HepG2 (cell line): ENCODE results near the gene CYB5B. TPM values are rescaled to one million over a fixed set of nuclear protein-coding genes. Genes with fewer than 3 reads are reported as not detected.
A peak's percentile ranks its signal among the peaks of the same experiment; 100 is the strongest.

Experiments
- BATF2 ChIP-seq: sonication (generic); formaldehyde crosslinking; IDR thresholded peaks from 2 replicates; pipeline ENCODE4 v1.8.0; 2022; ENCODE audit warnings: mild to moderate bottlenecking, missing genetic modification reagents, moderate library complexity
- E2F1 ChIP-seq: sonication (generic); formaldehyde crosslinking; IDR thresholded peaks from 2 replicates; pipeline ENCODE4 v1.5.0; 2020; ENCODE audit warnings: missing genetic modification reagents
- GPN1 ChIP-seq: sonication (generic); formaldehyde crosslinking; IDR thresholded peaks from 2 replicates; pipeline ENCODE4 v1.5.1; 2020; ENCODE audit warnings: missing genetic modification reagents, borderline replicate concordance
- HDAC1 ChIP-seq: sonication (generic); formaldehyde crosslinking; IDR thresholded peaks from 2 replicates; pipeline ENCODE4 v1.5.1; 2020; ENCODE audit warnings: mild to moderate bottlenecking, missing genetic modification reagents
- KMT2A ChIP-seq: sonication (generic); formaldehyde crosslinking; IDR thresholded peaks from 2 replicates; pipeline ENCODE4 v1.4.0; 2020; ENCODE audit warnings: missing genetic modification reagents
- MXD4 ChIP-seq: IDR thresholded peaks from 2 replicates; pipeline ENCODE4 v1.6.1; 2016; ENCODE audit warnings: mild to moderate bottlenecking, missing biosample characterization, missing genetic modification reagents
- NCOR1 ChIP-seq: fragments of 200-600 bp; sonication (generic); IDR thresholded peaks from 2 replicates; pipeline ENCODE4 v1.7.0; 2017; ENCODE audit warnings: antibody characterized with exemption, low read length, borderline replicate concordance
- PHF5A ChIP-seq: IDR thresholded peaks from one replicate; pipeline ENCODE4 v1.6.1; 2018; ENCODE audit warnings: low read depth, missing genetic modification reagents; ENCODE audit not compliant: unreplicated experiment
- PRDM10 ChIP-seq: sonication (generic); formaldehyde crosslinking; IDR thresholded peaks from 2 replicates; pipeline ENCODE4 v1.4.0; 2020; ENCODE audit warnings: low read depth, missing genetic modification reagents
- RAD21 ChIP-seq: fragments of 450-650 bp; formaldehyde crosslinking; IDR thresholded peaks from 2 replicates; pipeline ENCODE4 v1.5.0; 2020; ENCODE audit warnings: mild to moderate bottlenecking
- SIX1 ChIP-seq: sonication (generic); formaldehyde crosslinking; IDR thresholded peaks from 2 replicates; pipeline ENCODE4 v1.4.0; 2020; ENCODE audit warnings: missing genetic modification reagents, borderline replicate concordance
- SMYD3 ChIP-seq: sonication (generic); formaldehyde crosslinking; IDR thresholded peaks from 2 replicates; pipeline ENCODE4 v1.8.1; 2023; ENCODE audit warnings: mild to moderate bottlenecking, missing genetic modification reagents
- SNAPC2 ChIP-seq: sonication (generic); formaldehyde crosslinking; IDR thresholded peaks from 2 replicates; pipeline ENCODE4 v1.8.1; 2022; ENCODE audit warnings: mild to moderate bottlenecking, missing genetic modification reagents
- ZNF597 ChIP-seq: sonication (generic); formaldehyde crosslinking; IDR thresholded peaks from 2 replicates; pipeline ENCODE4 v1.5.0; 2020; ENCODE audit warnings: missing genetic modification reagents
- ZNF607 ChIP-seq: sonication (generic); formaldehyde crosslinking; IDR thresholded peaks from 2 replicates; pipeline ENCODE4 v1.5.1; 2020; ENCODE audit warnings: missing genetic modification reagents, mild to moderate bottlenecking, borderline replicate concordance
- ZNF7 ChIP-seq: IDR thresholded peaks from 2 replicates; pipeline ENCODE4 v1.6.1; 2016; ENCODE audit warnings: missing biosample characterization, missing genetic modification reagents
- polyA plus RNA-seq, 8 experiments: library from polyadenylated mRNA; depleted of rRNA in 3 of 8; stranded (reverse) in 7 of 8; unstranded in 1 of 8; fragments of >200 nt; fragmentation: Illumina TruSeq in 4 of 8; extraction: Trizol in 4 of 8; gene quantifications; 2 replicates each; pipeline versions ENCODE4 v1.2.1 to v1.2.3, GENCODE V29; 2011 to 2016; ENCODE audit warnings: low read depth in 4 of 8, missing spikeins in 1 of 8, mixed read lengths in 1 of 8; ENCODE audit not compliant: insufficient read depth in 1 of 8
- total RNA-seq, 5 experiments: library from RNA; depleted of rRNA; stranded (reverse); fragments of >200 nt; fragmentation: Illumina TruSeq; extraction: Trizol; gene quantifications; 2 replicates each; pipeline ENCODE4 v1.2.3, GENCODE V29; 2016; ENCODE audit warnings: low read depth in 1 of 5
- TF ChIP-seq, protein P1 (sequence below): sonication (generic); formaldehyde crosslinking; IDR thresholded peaks from 2 replicates; pipeline ENCODE4 v1.8.1; 2023; ENCODE audit warnings: mild to moderate bottlenecking, missing genetic modification reagents, borderline replicate concordance
- TF ChIP-seq, protein P2 (sequence below): sonication (generic); formaldehyde crosslinking; conservative IDR thresholded peaks from 2 replicates; pipeline ENCODE4 v1.4.0; 2020; ENCODE audit warnings: missing genetic modification reagents

Gene CYB5B
- total and polyA plus RNA-seq, 2 of the 13 experiments (the other 11 are each of a cell fraction or from before 2014, with no cell fraction given) = 234 to 432 TPM

DNA sequence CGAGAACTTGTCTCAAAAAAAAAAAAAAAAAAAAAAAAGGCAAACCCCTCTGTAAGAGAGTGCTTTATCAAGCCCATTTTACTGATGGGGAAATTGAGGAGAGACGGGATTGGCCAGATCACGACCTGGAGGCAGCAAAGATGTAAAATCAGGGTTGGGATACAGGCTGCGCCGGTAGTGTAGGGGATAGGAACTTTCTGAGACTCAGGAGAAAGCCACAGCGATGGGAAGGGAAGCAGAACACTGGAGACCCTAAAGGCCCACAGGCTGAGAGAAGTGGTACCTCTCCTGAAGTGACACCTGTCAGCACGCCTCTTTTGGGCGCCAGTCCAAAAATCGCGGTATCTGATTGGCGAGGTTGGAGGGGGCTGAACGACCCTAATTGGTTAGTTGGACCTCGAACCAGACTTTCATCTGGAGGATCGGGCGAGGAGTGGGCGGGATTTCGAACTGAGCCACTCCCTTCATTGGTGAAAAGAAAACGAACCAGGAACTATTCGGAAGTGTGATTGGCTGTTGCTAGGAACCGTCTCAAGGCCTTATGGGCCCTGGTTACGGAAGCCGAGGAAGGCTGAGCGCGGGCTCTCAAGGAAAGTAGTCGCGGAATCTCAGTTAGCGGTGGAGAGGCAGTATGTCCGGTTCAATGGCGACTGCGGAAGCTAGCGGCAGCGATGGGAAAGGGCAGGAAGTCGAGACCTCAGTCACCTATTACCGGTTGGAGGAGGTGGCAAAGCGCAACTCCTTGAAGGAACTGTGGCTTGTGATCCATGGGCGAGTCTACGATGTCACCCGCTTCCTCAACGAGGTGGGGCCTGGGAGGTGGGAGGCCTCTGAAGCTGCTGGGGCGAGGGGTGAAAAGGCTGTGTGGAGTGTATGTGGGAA, at the start of gene CYB5B (continued):
- TF ChIP-seq PHF5A (no peak), ZNF607 (CRISPR knock-in tag) (no peak), SNAPC2 (CRISPR knock-in tag) (0 out of 2 replicates have a peak, but pooled peaks have one; percentile 58), ZNF597 (CRISPR knock-in tag) (no peak), SMYD3 (CRISPR knock-in tag) (peak; percentile 53; the same call in 1 of the 2 replicates), NCOR1 (peak; percentile 54; the same call in 1 of the 2 replicates), SIX1 (peak; percentile 51; the same call in 1 of the 2 replicates), BATF2 (CRISPR knock-in tag) (no peak), PRDM10 (CRISPR knock-in tag) (peak; percentile 62; the same call in 1 of the 2 replicates), E2F1 (CRISPR knock-in tag) (peak; percentile 74; the same call in 1 of the 2 replicates), GPN1 (CRISPR knock-in tag) (no peak; the same call in 1 of the 2 replicates), KMT2A (CRISPR knock-in tag) (peak; percentile 97), ZNF7 (CRISPR knock-in tag) (no peak), MXD4 (peak; percentile 92), HDAC1 (peak; percentile 77; the same call in 1 of the 2 replicates), RAD21 (peak; percentile 39; the same call in 1 of the 2 replicates)
- TF ChIP-seq, protein P1, sequence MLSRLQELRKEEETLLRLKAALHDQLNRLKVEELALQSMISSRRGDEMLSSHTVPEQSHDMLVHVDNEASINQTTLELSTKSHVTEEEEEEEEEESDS (CRISPR knock-in tag) = no peak; the same call in 1 of the 2 replicates
- TF ChIP-seq, protein P2, sequence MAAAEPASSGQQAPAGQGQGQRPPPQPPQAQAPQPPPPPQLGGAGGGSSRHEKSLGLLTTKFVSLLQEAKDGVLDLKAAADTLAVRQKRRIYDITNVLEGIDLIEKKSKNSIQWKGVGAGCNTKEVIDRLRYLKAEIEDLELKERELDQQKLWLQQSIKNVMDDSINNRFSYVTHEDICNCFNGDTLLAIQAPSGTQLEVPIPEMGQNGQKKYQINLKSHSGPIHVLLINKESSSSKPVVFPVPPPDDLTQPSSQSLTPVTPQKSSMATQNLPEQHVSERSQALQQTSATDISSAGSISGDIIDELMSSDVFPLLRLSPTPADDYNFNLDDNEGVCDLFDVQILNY (CRISPR knock-in tag) = no peak; the same call in 1 of the 2 replicates
